KMS-11 (cell line): ENCODE results near the gene RASGRP2.

Experiments used
- H2AFZ ChIP-seq: fragments of 200-600 bp; sonication (generic); 2 replicates; pipeline ENCODE4 v1.6.1; 2016; ENCODE audit warnings: antibody characterized with exemption, mixed run types, low read depth
- H3K27ac ChIP-seq: fragments of 200-600 bp; sonication (generic); 2 replicates; pipeline ENCODE4 v1.6.1; 2016; ENCODE audit warnings: mild to moderate bottlenecking, mixed run types
- H3K27me3 ChIP-seq: fragments of 200-600 bp; sonication (generic); 2 replicates; pipeline ENCODE4 v1.6.1; 2017; ENCODE audit warnings: mild to moderate bottlenecking, low read depth, mixed run types, moderate library complexity; ENCODE audit not compliant: insufficient read depth
- H3K36me3 ChIP-seq: fragments of 200-600 bp; sonication (generic); 2 replicates; pipeline ENCODE4 v1.6.1; 2017; ENCODE audit warnings: mild to moderate bottlenecking, mixed run types; ENCODE audit not compliant: insufficient read depth
- H3K4me1 ChIP-seq: fragments of 200-600 bp; sonication (generic); 2 replicates; pipeline ENCODE4 v1.6.1; 2016; ENCODE audit warnings: mild to moderate bottlenecking, low read depth, mixed run types; ENCODE audit not compliant: poor library complexity, severe bottlenecking
- H3K4me2 ChIP-seq: fragments of 200-600 bp; sonication (generic); 2 replicates; pipeline ENCODE4 v1.7.0; 2016; ENCODE audit warnings: mild to moderate bottlenecking, mixed run types
- H3K4me3 ChIP-seq: fragments of 200-600 bp; sonication (generic); IDR thresholded peaks from 2 replicates; pipeline ENCODE4 v1.6.1; 2017; ENCODE audit warnings: low read depth, low read length, mixed read lengths; ENCODE audit not compliant: insufficient read depth
- H3K79me2 ChIP-seq: fragments of 200-600 bp; sonication (generic); 2 replicates; pipeline ENCODE4 v1.6.1; 2016; ENCODE audit warnings: low read depth, mixed run types; ENCODE audit not compliant: insufficient read depth
- H3K9ac ChIP-seq: fragments of 200-600 bp; sonication (generic); 2 replicates; pipeline ENCODE4 v1.6.1; 2016; ENCODE audit warnings: mild to moderate bottlenecking, mixed run types
- H4K20me1 ChIP-seq: fragments of 200-600 bp; sonication (generic); 2 replicates; pipeline ENCODE4 v1.6.1; 2016; ENCODE audit warnings: mild to moderate bottlenecking, mixed run types; ENCODE audit not compliant: insufficient read depth
- CTCF ChIP-seq: fragments of 200-600 bp; sonication (generic); conservative IDR thresholded peaks from 2 replicates; pipeline ENCODE4 v1.6.1; 2017; ENCODE audit warnings: low read depth, mild to moderate bottlenecking, antibody characterized with exemption, low read length, moderate library complexity, mixed read lengths

The RASGRP2 gene

GRCh38 chr11:64717268-64717578 is 26.7 kb downstream of the RASGRP2 start:
- no peaks in the 10 kb centered on the region for H3K79me2 ChIP-seq
- no peak overlapping the region for H3K9ac ChIP-seq
- H4K20me1 ChIP-seq: no peaks in the 10 kb centered on the region
- H3K27me3 ChIP-seq: peaks cover 83% of the 10 kb centered on the region
- no peak overlapping the region for H3K4me2 ChIP-seq
- H3K27ac ChIP-seq: no peak overlapping the region
- no peak overlapping the region for H3K4me3 ChIP-seq
- no peaks in the 10 kb centered on the region for H3K36me3 ChIP-seq
- H2AFZ ChIP-seq: no peak overlapping the region
- TF ChIP-seq CTCF: no peak
- H3K4me1 ChIP-seq: no peaks in the 10 kb centered on the region

GRCh38 chr11:64716473-64717267 is 27.3 kb downstream of the RASGRP2 start:
- TF ChIP-seq CTCF: no peak
- Histone ChIP-seq H3K36me3 (no peaks in the 10 kb centered on the region), H2AFZ (no peak overlapping the region), H4K20me1 (no peaks in the 10 kb centered on the region), H3K4me2 (no peak overlapping the region), H3K4me3 (no peak overlapping the region), H3K79me2 (no peaks in the 10 kb centered on the region), H3K9ac (no peak overlapping the region), H3K27ac (no peak overlapping the region), H3K4me1 (no peaks in the 10 kb centered on the region), H3K27me3 (peaks cover 78% of the 10 kb centered on the region)

GRCh38 chr11:64715756-64716472 is 28.0 kb downstream of the RASGRP2 start:
- Histone ChIP-seq H4K20me1 (no peaks in the 10 kb centered on the region), H3K4me1 (no peaks in the 10 kb centered on the region), H3K36me3 (no peaks in the 10 kb centered on the region), H3K79me2 (no peaks in the 10 kb centered on the region), H3K27ac (no peak overlapping the region), H3K9ac (no peak overlapping the region), H2AFZ (no peak overlapping the region), H3K4me3 (no peak overlapping the region), H3K4me2 (no peak overlapping the region), H3K27me3 (peaks cover 74% of the 10 kb centered on the region)
- TF ChIP-seq CTCF: no peak

DNA sequence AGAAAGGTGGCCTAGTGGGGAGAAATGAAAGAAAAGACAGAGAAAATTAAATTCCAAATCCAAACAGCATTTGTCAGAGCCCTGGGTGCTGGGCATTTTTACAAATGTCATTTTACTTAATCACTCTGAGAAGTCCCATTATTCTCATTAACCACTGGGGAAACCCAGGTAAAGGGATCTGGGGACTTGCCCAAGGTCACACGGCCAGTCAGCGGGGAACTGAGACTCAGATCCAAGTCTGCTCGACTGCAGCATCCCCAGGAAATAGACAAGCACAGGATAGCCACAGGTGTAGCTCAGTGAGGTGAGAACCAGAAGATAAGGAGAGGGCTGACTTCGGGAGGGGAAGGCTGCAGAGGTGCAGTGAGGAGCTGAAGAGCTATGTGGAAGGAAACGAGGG is 28.8 kb downstream of the RASGRP2 start:
- no peak overlapping the region for H3K4me2 ChIP-seq
- H3K27me3 ChIP-seq: peaks cover 74% of the 10 kb centered on the region
- H3K4me3 ChIP-seq: no peak overlapping the region

More for the DNA sequence above, 28.8 kb downstream of the RASGRP2 start:
- H3K36me3 ChIP-seq: no peaks in the 10 kb centered on the region
- H3K4me1 ChIP-seq: no peaks in the 10 kb centered on the region
- no peaks in the 10 kb centered on the region for H3K79me2 ChIP-seq
- no peak overlapping the region for H2AFZ ChIP-seq
- TF ChIP-seq CTCF: no peak
- H3K27ac ChIP-seq: no peak overlapping the region
- H3K9ac ChIP-seq: no peak overlapping the region
- H4K20me1 ChIP-seq: no peaks in the 10 kb centered on the region
